WTC11 (cell line): ENCODE measurements around the gene NALCN.

Experiments
- AFF4 ChIP-seq: sonication (generic); formaldehyde crosslinking; IDR thresholded peaks from 2 replicates; pipeline ENCODE4 v1.8.1; 2023; ENCODE audit warnings: mild to moderate bottlenecking, missing genetic modification reagents, borderline replicate concordance
- CTCF ChIP-seq: fragments of 200-600 bp; IDR thresholded peaks from 2 replicates; pipeline ENCODE4 v1.8.0; 2022; ENCODE audit warnings: antibody characterized with exemption
- ERG ChIP-seq: fragments of 250-450 bp; sonication (Bioruptor Pico); IDR thresholded peaks from 2 replicates; pipeline ENCODE4 v1.8.0; 2021; ENCODE audit warnings: mild to moderate bottlenecking
- FOXJ3 ChIP-seq: sonication (generic); formaldehyde crosslinking; IDR thresholded peaks from 2 replicates; pipeline ENCODE4 v1.9.0; 2021; ENCODE audit warnings: missing genetic modification reagents, mild to moderate bottlenecking, borderline replicate concordance
- MXD4 ChIP-seq: fragments of 250-450 bp; sonication (Bioruptor Pico); IDR thresholded peaks from 2 replicates; pipeline ENCODE4 v1.8.0; 2021; ENCODE audit warnings: mild to moderate bottlenecking, moderate library complexity, borderline replicate concordance
- NFYB ChIP-seq: sonication (generic); formaldehyde crosslinking; conservative IDR thresholded peaks from 2 replicates; pipeline ENCODE4 v1.8.0; 2022; ENCODE audit warnings: low read depth, missing genetic modification reagents
- PREB ChIP-seq: sonication (generic); formaldehyde crosslinking; IDR thresholded peaks from 2 replicates; pipeline ENCODE4 v1.8.1; 2022; ENCODE audit warnings: mild to moderate bottlenecking, missing genetic modification reagents, moderate library complexity, borderline replicate concordance
- SMAD4 ChIP-seq: sonication (generic); formaldehyde crosslinking; IDR thresholded peaks from 2 replicates; pipeline ENCODE4 v1.8.0; 2022; ENCODE audit warnings: mild to moderate bottlenecking, missing genetic modification reagents
- USF1 ChIP-seq: sonication (generic); formaldehyde crosslinking; IDR thresholded peaks from 2 replicates; pipeline ENCODE4 v1.8.0; 2022; ENCODE audit warnings: mild to moderate bottlenecking, missing genetic modification reagents
- ZBTB21 ChIP-seq: sonication (generic); formaldehyde crosslinking; IDR thresholded peaks from 2 replicates; pipeline ENCODE4 v1.8.1; 2023; ENCODE audit warnings: mild to moderate bottlenecking, missing genetic modification reagents, borderline replicate concordance

GRCh38 chr13:101179021-101179420 is 237.3 kb downstream of the NALCN start:
- TF ChIP-seq CTCF (no peak), PREB (no peak), NFYB (CRISPR knock-in tag) (no peak), USF1 (no peak), FOXJ3 (no peak), MXD4 (CRISPR knock-in tag) (no peak), SMAD4 (CRISPR knock-in tag) (no peak), ZBTB21 (CRISPR knock-in tag) (no peak), AFF4 (CRISPR knock-in tag) (no peak), ERG (CRISPR knock-in tag) (no peak)
